Ovary (tissue), 9 donors: Measurements from ENCODE around the gene CRYZL1. TPM values are rescaled to one million over a fixed set of nuclear protein-coding genes. Genes with fewer than 3 reads are reported as not detected.

ENCODE experiments used
- DNase-seq, 5 donors: peaks; one replicate each; pipeline ENCODE4 v3.0.0-alpha.2; 2019 to 2020
- H3K27ac ChIP-seq, 2 donors: fragments of 200-600 bp; one replicate each; pipeline versions ENCODE4 v1.5.1 to v1.8.0; 2019 to 2022
- H3K27me3 ChIP-seq: fragments of 200-600 bp; one replicate; pipeline ENCODE4 v1.8.0; 2022
- H3K36me3 ChIP-seq: fragments of 200-600 bp; sonication (generic); one replicate; pipeline ENCODE4 v1.5.1; 2019
- H3K4me1 ChIP-seq: one replicate; pipeline ENCODE4 v1.8.1; 2013; ENCODE audit warnings: mild to moderate bottlenecking, moderate library complexity; ENCODE audit not compliant: insufficient read depth
- H3K4me3 ChIP-seq: fragments of 200-600 bp; sonication (generic); one replicate; pipeline ENCODE4 v1.5.1; 2017
- H3K9me3 ChIP-seq, 2 donors: fragments of 200-600 bp in 1 of 2; sonication (generic) in 1 of 2; one replicate each; pipeline versions ENCODE4 v1.5.1 to v1.8.1; 2013 to 2019; ENCODE audit warnings: mild to moderate bottlenecking in 1 of 2, moderate library complexity in 1 of 2
- CTCF ChIP-seq, 3 donors: fragments of 450-650 bp in 2 of 3; fragments of 200-600 bp in 1 of 3; IDR thresholded peaks; one replicate each; pipeline versions ENCODE4 v1.5.1 to v1.8.0; 2016 to 2022; ENCODE audit warnings: antibody characterized with exemption in 3 of 3, mild to moderate bottlenecking in 1 of 3
- EP300 ChIP-seq: sonication (generic); formaldehyde crosslinking; IDR thresholded peaks from one replicate; pipeline ENCODE4 v1.6.1; 2017; ENCODE audit warnings: antibody characterized with exemption
- POLR2A ChIP-seq: fragments of 450-650 bp; IDR thresholded peaks from one replicate; pipeline ENCODE4 v1.6.1; 2017; ENCODE audit warnings: antibody characterized with exemption, mild to moderate bottlenecking, moderate library complexity
- WGBS, 3 donors: extraction: QIAGEN DNeasy Blood & Tissue Kit in 1 of 3; methylation state at CpG; one replicate each; pipeline versions ENCODE4 v1.1.5 to v1.1.7; 2013 to 2017; 5-methylcytosine and 5-hydroxymethylcytosine counted together
- intact Hi-C, 4 donors: fragments of 100-400 bp; cut with DNase I; formaldehyde crosslinking; loops; one replicate each; pipeline versions ENCODE4 v1.11.0 to v1.15.1; 2022 to 2023
- polyA plus RNA-seq, 2 donors: library from polyadenylated mRNA; stranded (reverse); fragments of 200-250 nt in 1 of 2; fragments of 350-450 nt in 1 of 2; fragmentation: Illumina TruSeq in 1 of 2; extraction: RNeasy Lipid Tissue Mini Kit (QIAGEN cat#74804) in 1 of 2; gene quantifications; one replicate each; pipeline ENCODE4 v1.2.3, GENCODE V29; 2013 to 2014
- total RNA-seq, 7 donors: library from RNA; depleted of rRNA in 2 of 7; stranded (reverse); fragments of >200 nt in 2 of 7; fragmentation: NEBNext Ultra II Directional in 3 of 7; extraction: Animal tissue kit (Norgen Biotek cat#: 25700) in 3 of 7; gene quantifications; one replicate each; pipeline versions ENCODE4 v1.1.0 to v1.2.4, GENCODE V29; 2016 to 2023
- donor health status: DM: no; HTN: no; CAD: no; lungs with moderate emphysema.
- donor health status: DM: no; HTN: no; CAD: no.
- donor health status: Bipolar disorder and iron deficiency.
- donor health status: DM: yes; HTN: yes; CAD: no.
- donor health status: DM: no; HTN: no; CAD: no.
- donor health status: DM: yes; HTN: yes; CAD: no.

CRYZL1 gene
- total and polyA plus RNA-seq, 9 donors, result 27.0 to 59.6 (median 45.9) TPM

GRCh38 chr21:33673473-33673872, 31.9 kb upstream of the CRYZL1 start:
- H3K27me3 ChIP-seq, result no peaks in the 10 kb centered on the region
- H3K27ac ChIP-seq, result no peak overlapping the region
- H3K4me1 ChIP-seq, result no peaks in the 10 kb centered on the region
- H3K36me3 ChIP-seq, result no peaks in the 10 kb centered on the region
- no peak for TF ChIP-seq CTCF (IDR thresholded peaks at IDR 0.05)
- TF ChIP-seq POLR2A, result no peak
- TF ChIP-seq EP300, result no peak
- 78 to 84% (median 78%) methylated on average over 8 of the region's 8 CpGs for WGBS, 3 donors
- H3K4me3 ChIP-seq, result no peak overlapping the region
- no peaks in the 10 kb centered on the region for H3K9me3 ChIP-seq
- intact Hi-C loops, result no loop called here
- no peak for DNase-seq

GRCh38 chr21:33670076-33670978, 28.8 kb upstream of the CRYZL1 start:
- no peak for TF ChIP-seq POLR2A
- TF ChIP-seq CTCF (IDR thresholded peaks at IDR 0.05), result no peak
- no peak for TF ChIP-seq EP300
- 80 to 85% (median 83%) methylated on average over 6 of the region's 6 CpGs for WGBS, 3 donors
- no peak overlapping the region for H3K4me3 ChIP-seq
- H3K27me3 ChIP-seq, result no peaks in the 10 kb centered on the region
- H3K9me3 ChIP-seq, result no peaks in the 10 kb centered on the region
- intact Hi-C loops, result no loop called here
- H3K27ac ChIP-seq, result no peak overlapping the region
- no peaks in the 10 kb centered on the region for H3K36me3 ChIP-seq
- no peak for DNase-seq
- peaks cover 6% of the 10 kb centered on the region for H3K4me1 ChIP-seq

GRCh38 chr21:33668620-33669019, 27.1 kb upstream of the CRYZL1 start:
- DNase-seq, result no peak
- WGBS, 3 donors, result 92 to 97% (median 92%) methylated on average over 2 of the region's 2 CpGs
- no peak overlapping the region for H3K4me3 ChIP-seq
- TF ChIP-seq EP300, result no peak
- TF ChIP-seq CTCF (IDR thresholded peaks at IDR 0.05), result no peak
- TF ChIP-seq POLR2A, result no peak
- peaks cover 6% of the 10 kb centered on the region for H3K4me1 ChIP-seq
- no peaks in the 10 kb centered on the region for H3K27me3 ChIP-seq
- no peaks in the 10 kb centered on the region for H3K9me3 ChIP-seq
- H3K27ac ChIP-seq, result no peak overlapping the region
- no peaks in the 10 kb centered on the region for H3K36me3 ChIP-seq
- intact Hi-C loops, result no loop called here

- DNase-seq, result no peak
- intact Hi-C loops, result no loop called here
- H3K27ac ChIP-seq, result no peak overlapping the region
- WGBS, 3 donors, result 55 to 65% (median 58%) methylated on average over 4 of the region's 4 CpGs
- no peaks in the 10 kb centered on the region for H3K9me3 ChIP-seq
- H3K4me1 ChIP-seq, result peaks cover 6% of the 10 kb centered on the region
- no peak overlapping the region for H3K4me3 ChIP-seq
- no peak for TF ChIP-seq POLR2A
- H3K36me3 ChIP-seq, result no peaks in the 10 kb centered on the region
- H3K27me3 ChIP-seq, result no peaks in the 10 kb centered on the region
Measured at GRCh38 chr21:33668180-33668579, 26.6 kb upstream of the CRYZL1 start.

GRCh38 chr21:33667636-33668035, 26.1 kb upstream of the CRYZL1 start:
- intact Hi-C loops, result no loop called here
- no peak overlapping the region for H3K27ac ChIP-seq
- 77 to 79% (median 78%) methylated on average over 6 of the region's 6 CpGs for WGBS, 3 donors
- peaks cover 6% of the 10 kb centered on the region for H3K4me1 ChIP-seq
- no peaks in the 10 kb centered on the region for H3K27me3 ChIP-seq
- H3K9me3 ChIP-seq, result no peaks in the 10 kb centered on the region
- no peak for DNase-seq
- H3K36me3 ChIP-seq, result no peaks in the 10 kb centered on the region
- no peak overlapping the region for H3K4me3 ChIP-seq
- TF ChIP-seq POLR2A (no peak), CTCF (IDR thresholded peaks at IDR 0.05) (no peak), EP300 (no peak)
